Posterior cingulate gyrus (tissue), 11 donors: ENCODE measurements around the gene ZRANB3.

ENCODE experiments used
- DNase-seq, 10 donors: peaks; one replicate each; pipeline versions ENCODE4 v3.0.0 to v3.0.0-alpha.2; 2020 to 2021; ENCODE audit warnings: mixed read lengths in 3 of 10
- intact Hi-C: fragments of 100-400 bp; cut with DNase I; formaldehyde crosslinking; loops from one replicate; pipeline ENCODE4 v1.15.1; 2023

Gene ZRANB3

DNA sequence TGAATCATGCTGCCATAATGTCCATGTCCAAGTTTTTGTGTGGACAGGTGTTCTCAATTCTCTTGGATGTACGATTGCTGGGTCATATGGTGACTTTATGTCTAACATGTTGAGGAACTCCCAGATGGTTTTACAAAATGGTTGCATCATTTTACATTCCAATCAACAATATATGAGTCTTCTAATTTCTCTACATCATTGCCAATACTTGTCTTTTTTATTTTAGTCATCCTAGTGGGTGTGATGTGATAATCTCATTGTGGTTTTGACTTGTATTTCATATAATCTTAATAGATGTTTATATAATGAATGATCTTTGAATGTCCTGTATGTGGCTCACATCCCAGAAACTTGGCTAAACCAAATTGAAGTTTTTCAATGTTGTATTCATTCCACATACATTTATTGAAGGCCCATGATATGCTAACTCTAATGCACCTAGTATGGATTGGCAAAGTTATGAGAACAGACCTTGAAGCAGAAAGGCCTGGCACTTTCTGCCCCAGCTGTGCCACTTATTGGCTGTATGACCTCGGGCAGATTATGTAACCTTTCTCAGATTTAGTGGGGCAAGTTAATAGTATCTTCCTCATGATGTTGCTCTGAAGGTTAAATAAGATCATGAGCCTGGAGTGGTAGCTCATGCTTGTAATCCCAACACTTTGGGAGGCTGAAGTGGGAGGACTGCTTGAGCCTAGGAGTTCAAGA lies 273.5 kb downstream of the ZRANB3 start:
- intact Hi-C loops: no loop called here
- no peak for DNase-seq

DNA sequence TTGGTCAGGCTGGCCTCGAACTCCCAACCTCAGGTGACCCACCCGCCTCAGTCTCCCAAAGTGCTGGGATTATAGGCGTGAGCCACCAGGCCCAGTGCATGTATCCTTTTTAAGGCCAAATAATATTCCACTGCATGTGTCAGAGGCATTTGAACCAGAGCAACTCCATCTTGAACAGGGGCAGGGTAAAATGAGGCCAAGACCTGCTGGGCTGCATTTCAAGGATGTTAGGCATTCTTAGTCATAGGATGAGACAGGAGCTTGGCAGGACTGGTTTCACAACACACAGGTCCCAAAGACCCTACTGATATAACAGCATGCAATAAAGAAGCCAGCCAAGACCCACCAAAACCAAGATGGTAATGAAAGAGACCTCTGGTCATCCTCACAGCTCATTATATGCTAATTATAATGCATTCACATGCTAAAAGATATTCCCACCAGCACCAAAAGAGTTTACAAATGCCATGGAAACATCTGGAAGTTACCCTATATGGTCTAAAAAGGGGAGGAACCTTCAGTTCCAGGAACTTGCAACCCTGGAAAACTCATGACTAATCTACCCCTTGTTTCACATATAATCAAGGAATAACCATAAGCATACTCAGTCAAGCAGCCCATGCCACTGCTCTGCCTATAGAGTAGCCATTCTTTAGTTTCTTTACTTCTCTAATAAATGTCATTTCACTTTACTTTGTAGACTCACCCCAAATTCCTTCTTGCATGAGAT lies 274.3 kb downstream of the ZRANB3 start:
- no peak for DNase-seq
- intact Hi-C loops: no loop called here

DNA sequence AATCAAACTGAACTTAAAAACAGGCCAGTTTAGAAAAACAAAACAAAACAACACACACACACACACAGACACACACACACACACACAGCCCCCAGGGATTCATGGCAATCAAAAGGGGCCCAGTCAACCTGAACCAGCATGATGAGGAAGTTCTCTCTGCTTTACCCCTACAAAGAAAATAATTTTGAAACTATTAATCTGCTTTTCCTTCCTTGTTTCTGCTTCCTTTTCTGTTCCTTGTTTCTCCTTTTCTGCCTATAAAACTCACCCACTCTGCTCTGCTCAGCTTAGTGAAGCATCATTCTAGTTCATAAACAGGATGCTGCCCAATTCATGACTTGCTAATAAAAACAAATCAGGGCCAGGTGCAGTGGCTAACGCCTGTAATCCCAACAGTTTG lies 275.8 kb downstream of the ZRANB3 start:
- no peak for DNase-seq
- intact Hi-C loops: no loop called here

DNA sequence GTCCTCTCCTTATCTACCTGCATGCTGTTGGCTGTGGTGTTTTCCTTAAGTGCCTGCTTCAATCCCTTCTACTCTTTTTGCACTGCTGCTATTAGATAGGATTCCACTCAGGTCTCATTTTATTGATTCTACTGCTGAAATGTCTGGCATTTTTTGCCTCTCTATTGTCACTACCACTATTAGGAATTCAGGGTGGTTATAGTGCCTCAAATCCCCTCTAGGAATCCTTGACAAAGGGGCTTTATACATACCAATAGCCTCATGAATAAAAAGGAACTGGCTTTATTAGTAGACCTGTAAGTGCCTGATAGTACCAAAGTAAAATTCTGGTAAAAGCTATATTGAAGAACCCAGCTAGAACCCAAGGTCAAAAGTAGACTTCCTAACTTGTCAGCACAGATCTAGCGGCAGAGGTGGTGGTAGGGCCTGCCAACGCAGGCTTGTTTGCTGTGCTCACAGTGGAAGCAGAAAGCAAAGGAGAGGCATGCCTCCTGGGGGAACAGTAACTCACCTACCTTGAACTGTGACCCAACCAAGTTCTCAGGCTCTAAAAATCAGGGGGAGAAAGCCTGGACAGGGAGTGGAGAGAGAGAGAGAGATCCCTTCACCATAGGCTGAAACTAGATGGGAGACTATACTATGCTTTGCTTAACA lies 278.1 kb downstream of the ZRANB3 start:
- no peak for DNase-seq
- intact Hi-C loops: no loop called here

DNA sequence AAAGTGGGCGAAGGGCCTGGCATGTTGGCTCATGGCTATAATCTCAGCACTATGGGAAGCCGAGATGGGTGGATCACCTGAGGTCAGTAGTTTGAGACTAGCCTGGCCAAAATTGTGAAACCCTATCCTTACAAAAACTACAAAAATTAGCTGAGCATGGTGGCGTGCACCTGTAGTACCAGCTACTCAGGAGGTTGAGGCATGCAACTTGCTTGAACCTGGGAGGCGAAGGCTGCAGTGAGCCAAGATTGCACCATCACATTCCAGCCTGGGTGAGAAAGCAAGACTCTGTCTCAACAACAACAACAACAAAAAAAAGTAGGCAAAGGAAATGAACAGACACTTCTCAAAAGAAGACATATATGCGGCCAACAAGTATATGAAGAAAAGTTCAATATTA lies 282.4 kb downstream of the ZRANB3 start:
- intact Hi-C loops: no loop called here
- no peak for DNase-seq

DNA sequence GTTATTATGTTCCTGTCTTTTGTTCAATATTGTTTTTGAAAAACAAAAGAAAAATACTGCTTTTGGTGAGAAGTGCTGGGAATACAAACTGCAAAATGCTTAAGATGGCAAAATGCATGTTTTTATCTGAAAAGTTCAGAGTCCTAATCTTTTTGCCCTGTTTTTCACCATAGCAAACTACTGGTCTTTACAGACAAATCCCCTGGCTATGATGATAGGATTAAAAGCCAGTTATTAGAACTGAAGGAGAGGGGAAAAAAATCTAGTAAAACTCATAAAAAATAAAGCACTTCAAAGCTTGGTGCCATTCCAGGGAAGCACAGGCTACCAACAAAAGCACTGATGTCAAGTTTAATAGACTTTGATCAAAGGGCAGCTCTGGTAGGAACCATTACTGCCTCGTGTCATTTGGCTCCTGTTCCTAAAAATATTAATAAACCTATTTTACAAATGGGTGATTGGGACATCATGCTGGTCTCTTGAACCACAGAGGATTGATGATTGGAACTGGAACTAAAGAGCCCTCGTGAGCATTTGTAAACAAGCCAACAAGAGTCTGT lies 284.2 kb downstream of the ZRANB3 start:
- no peak for DNase-seq
- intact Hi-C loops: no loop called here

DNA sequence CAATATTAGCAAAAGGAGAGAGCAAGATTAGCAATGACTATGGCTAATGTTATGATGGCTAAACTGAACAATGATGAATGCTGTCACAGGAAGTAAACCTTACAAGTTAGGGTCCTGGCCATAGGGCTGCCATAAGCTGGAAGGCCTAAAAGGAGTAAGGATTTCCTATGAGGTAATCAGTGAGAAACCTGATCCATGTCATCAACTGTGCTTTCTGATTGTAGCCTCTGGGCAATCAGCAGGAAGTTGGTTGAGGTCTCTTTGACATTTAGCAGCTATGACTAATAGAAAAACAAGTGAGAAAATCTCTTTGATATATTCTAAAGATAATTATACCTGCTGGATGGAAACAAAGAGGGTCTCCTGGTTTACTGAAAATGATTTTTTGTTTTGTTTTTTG lies 285.9 kb downstream of the ZRANB3 start:
- DNase-seq: no peak
- intact Hi-C loops: no loop called here

DNA sequence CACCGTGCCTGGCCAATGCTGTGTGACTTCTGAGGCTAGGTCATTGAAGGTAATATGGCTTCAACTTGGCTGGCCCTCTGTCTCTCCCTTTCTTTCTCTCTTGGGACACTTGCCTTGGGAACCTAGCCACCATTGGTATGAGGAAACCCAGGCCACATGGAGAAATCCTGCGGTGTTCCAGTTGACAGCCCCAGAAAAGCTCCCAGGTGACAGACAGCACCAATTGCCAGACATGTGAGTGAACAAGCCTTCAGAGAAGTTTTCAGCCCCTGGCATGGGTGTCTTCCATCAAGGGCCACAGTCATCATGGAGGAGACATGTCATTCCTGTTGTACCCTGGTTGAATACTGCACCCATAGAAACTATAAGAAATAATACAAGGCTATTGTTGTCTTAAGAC lies 292.4 kb downstream of the ZRANB3 start:
- intact Hi-C loops: no loop called here
- no peak for DNase-seq

DNA sequence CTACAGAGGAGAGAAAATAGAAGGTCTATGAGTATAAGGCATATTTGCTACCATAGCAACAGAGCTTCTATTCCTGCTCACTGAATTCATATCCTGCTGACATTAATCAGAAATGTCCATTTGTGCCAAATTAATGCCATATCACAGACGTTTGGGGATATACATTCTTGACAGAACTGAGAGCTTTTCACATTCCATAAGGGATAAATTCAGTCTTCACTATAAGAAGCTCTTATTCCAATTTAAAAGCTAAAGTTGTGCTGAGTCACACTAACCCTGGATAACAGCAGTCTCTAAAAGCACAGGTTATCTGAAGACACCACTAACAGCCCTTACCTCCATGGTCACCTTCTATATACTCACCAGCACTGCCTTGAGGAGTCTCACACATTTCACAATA lies 300.9 kb downstream of the ZRANB3 start:
- no peak for DNase-seq
- intact Hi-C loops: no loop called here

DNA sequence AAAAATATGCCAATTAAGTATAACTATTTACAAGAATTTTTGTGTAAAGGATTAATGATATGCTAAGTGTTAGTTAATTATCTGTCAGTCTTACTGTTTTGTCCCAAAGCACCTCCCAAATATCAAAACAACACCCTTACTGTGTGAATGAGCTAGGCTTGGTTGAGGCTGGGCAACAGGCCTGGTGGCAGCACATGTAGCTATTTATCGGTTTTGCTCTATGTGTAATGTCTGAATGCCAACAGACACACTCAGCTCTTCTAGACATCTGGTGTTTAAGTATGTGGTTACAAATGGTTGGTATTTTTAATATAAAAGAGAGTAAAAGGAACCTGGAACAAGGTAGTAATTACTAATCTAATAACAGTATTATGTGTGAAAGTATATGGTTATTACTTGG lies 303.6 kb downstream of the ZRANB3 start:
- intact Hi-C loops: no loop called here
- peak in 2 of 10 donors; percentile 10 to 20 for DNase-seq

DNA sequence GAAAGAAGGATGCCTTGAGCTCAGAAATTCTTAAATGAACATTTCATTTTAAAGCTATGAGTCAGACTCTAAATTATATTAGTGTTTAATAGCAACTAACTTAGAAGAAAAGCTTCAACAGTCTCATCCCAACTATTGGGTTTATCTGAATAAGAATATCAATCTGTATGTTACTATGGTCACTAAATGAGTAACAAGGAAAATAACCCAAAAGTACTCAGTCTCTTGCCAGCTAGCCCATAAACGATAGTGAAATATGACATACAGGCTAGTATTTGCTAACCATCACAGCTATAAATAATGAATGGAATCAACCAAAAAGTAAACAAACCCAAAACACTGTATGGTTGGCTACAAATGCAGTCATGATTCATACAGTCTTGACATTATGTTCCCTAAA lies 304.1 kb downstream of the ZRANB3 start:
- intact Hi-C loops: no loop called here
- DNase-seq: no peak

DNA sequence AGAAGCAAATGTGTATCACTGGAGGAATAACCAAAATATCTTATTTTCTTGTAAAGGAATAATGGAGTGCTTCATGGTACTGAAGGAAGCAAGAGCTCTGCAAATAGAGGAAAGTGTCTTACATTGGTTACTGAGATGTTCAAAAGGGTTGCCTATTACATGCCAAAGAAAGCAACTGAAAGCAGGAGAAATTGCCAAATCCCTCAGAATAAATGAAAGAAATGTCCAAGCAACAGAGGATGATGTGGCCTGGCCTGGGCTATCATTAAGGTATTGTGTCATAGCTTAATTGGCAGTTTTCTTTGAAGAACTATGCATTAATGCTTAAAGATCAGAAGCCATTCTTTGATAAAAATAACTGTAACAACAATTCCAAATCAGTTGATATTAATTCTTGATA lies 305.2 kb downstream of the ZRANB3 start:
- intact Hi-C loops: no loop called here
- DNase-seq: no peak

DNA sequence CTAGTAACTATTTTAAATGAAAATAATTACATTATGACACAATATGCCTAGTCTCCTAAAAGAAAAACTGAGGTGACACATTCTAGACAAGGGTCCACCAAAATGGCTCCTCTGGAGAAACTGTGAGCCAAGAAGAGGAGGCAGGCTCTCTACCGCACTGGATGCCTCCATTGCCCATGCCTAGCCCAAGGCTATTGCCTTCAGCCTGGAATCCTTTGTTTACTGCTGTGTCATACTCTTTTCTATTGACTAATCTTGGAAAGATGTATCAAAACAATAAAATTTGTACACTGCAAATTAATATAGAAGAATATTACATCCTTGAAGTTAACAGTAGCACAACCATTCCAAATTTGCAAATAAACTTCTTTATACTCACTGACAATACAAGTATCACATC lies 311.8 kb downstream of the ZRANB3 start:
- no peak for DNase-seq
- intact Hi-C loops: no loop called here

DNA sequence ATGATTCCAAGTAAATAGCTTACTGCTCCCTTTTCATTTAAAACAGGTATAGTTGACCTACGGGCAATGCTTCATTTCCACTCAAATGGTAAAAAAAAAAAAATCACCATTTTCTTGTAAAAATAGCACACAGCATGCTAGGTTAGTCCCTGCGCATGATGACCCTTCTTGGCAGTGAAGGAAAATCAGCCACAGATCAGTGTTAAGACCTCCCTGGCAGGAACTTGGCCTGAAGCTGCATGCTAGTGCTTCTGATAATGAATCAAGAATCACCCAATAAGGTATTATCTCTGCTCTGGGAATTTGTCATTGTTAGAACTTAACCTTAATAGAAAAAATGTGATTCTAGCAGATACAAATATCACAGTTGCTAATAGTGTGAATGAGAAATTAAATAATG lies 312.6 kb downstream of the ZRANB3 start:
- intact Hi-C loops: no loop called here
- DNase-seq: no peak

DNA sequence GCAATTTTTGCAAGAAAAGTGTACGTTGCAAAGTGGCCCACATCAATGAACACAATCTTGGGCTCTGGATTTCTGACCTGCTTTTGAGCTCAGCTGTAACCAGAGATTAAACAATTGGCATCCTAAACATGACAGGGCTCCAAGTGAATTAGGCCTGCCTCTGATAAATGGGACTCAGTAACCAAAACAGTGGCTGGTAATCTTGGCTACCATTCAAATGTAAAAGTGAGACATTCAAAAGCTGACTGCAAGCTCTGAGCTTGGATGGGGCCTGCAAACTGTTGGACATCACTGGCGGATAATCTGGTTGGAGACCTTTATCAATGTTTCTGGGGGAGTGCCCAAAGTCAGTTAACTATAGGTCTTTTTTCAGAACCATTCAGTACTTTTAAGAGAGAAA lies 318.3 kb downstream of the ZRANB3 start:
- intact Hi-C loops: no loop called here
- DNase-seq: no peak

DNA sequence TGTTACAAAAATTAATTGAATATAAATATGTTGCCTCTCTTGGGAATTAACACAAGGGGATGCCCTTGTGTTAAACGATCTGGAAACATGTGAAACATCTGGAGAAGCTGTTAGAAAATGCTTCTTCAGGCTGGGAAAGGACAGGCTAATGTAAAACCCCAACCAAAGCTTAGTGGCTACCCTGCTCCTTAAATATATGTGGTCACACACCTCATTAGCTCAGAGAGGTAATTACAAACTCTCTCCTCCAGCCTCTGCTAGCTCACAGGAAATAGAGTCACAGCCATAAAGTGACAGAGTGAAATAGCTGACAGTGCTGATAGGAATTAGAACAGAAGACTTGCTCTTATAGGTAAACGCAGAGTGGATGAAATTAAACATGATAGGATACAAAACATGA lies 323.0 kb downstream of the ZRANB3 start:
- intact Hi-C loops: no loop called here
- no peak for DNase-seq

DNA sequence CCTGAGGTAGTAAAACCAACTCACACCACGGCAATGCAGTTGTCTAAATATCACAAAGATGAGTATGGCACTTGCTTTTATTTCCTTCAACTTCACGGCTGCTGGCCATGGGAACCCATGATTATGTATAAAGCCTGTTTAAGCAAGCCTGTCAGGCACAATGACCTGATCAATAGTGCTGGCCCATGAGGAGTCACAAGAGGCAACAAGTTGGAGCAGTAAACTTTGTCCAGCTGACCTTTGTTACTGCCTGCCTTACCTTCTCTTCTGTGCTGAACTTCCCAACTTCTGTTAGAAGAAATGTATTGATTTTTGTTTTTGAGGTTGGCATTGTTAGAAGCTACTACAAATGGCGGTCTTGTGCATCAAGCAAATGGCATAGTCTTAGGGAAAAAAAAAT lies 327.1 kb downstream of the ZRANB3 start:
- DNase-seq: no peak
- intact Hi-C loops: no loop called here

DNA sequence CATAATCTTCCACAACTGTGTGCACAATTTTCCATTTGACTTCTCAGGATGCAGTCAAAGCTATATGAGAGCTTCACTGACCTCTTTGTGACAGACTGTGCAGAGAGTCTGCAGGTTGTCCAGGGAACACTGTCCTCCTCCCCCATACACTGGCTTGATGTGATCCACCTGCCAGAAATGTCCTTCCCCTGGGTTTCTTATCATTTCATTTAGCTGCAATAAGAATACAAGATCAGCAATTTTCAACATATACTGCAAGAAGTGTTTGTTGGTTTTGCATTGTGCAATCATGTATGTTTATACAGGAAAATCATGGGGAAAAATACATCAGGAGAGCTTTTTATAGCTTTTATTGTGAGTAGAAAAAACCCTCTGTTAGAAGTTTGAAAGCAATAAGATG lies 328.3 kb downstream of the ZRANB3 start:
- intact Hi-C loops: no loop called here
- DNase-seq: no peak

DNA sequence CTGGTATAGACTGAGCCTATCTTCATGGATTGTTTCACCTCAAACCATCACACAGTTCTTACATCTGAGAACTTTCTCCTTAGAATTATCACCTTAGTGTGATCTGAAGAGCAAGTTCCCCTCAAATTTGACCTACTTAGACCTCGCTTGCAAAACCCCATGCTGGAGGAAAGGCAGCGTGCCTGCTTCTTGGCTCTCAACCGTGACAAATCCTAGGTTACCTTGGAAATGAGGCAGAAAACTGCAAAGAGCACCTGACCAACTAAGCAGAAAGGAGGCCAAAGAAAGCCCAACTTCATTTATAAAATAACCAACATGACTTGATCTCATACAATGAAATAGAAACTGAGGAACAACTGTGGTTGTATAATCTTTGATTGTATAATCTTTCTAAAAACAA lies 332.5 kb downstream of the ZRANB3 start:
- intact Hi-C loops: no loop called here
- no peak for DNase-seq

DNA sequence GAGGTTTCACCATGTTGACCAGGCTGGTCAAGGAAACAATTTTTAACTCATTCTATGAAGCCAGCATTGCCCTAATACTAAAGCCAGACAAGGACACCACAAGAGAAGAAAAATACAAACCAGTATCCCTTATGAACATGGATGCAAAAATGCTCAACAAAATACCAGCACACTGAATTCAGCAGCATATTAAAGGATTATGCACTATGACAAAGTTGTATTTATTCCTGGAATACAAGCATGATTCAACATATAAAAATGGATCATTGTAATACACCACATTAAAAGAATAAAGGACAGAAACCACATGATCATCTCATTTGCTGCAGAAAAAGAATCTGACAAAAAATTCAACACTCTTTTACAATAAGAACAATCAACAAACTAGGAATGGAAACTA lies 340.2 kb downstream of the ZRANB3 start:
- no peak for DNase-seq
- intact Hi-C loops: no loop called here

DNA sequence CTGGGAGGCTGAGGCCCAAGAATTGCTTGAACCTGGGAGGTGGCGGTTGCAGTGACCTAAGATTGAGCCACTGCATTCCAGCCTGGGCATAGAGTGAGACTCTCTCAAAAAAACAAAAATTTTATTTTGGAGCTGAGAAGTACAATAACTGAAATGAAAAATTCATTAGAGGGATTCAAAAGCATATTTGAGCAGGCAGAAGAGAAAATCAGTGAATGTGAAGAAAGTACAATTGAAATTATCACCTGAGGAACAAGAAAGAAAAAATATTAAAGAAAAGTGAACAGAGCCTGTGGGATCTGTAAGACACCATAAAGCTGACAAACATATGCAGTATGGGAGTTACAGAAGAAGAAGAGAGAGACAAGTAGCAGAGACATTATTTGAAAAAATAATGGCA lies 341.9 kb downstream of the ZRANB3 start:
- intact Hi-C loops: no loop called here
- no peak for DNase-seq

DNA sequence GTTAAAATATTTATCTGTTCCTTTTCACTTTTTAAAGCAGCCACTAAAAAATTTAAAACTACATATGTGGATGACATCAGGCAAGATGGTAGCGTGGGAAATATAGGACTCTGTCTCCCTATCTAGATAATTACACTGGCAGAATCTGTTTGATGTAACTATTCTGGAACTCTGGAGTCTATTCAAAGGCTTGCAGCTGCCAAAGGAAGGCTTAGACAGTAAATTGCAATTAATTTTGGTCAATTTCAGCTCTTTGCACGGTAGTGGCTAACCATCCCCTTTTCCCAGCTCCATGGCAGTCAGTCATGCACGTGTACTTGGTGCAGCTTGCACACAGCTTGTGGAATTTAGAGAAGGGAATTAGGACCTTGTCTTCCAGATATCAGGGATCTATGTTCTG lies 343.7 kb downstream of the ZRANB3 start:
- intact Hi-C loops: no loop called here
- DNase-seq: peak in 1 of 10 donors; percentile 39
